GM23338 (cell line): ENCODE data around the gene FLNB. TPM values are rescaled to one million over a fixed set of nuclear protein-coding genes. Genes with fewer than 3 reads are reported as not detected.

Source experiments
- ATAC-seq: fragments of 200-7000 bp; cut with Tn5 transposase; 3 replicates; pipeline ENCODE4 v1.9.1; 2020
- DNase-seq: peaks from one replicate; pipeline ENCODE4 v3.0.0-alpha.2; 2015; ENCODE audit warnings: low spot score
- H2AFZ ChIP-seq: fragments of 200-600 bp; sonication (generic); 2 replicates; pipeline ENCODE4 v1.8.0; 2016; ENCODE audit warnings: antibody characterized with exemption, mild to moderate bottlenecking, moderate library complexity
- H3F3A ChIP-seq: fragments of 200-600 bp; sonication (generic); replicated peaks from 2 replicates; pipeline ENCODE4 v1.8.0; 2017; ENCODE audit warnings: antibody characterized with exemption, mixed run types, low read depth
- H3K27ac ChIP-seq: fragments of 200-600 bp; sonication (generic); 2 replicates; pipeline ENCODE4 v1.6.1; 2016; ENCODE audit warnings: low read depth
- H3K27me3 ChIP-seq: fragments of 200-600 bp; sonication (generic); 2 replicates; pipeline ENCODE4 v1.8.0; 2016; ENCODE audit warnings: mild to moderate bottlenecking, mixed run types, moderate library complexity; ENCODE audit not compliant: insufficient read depth
- H3K36me3 ChIP-seq: fragments of 200-600 bp; sonication (generic); 2 replicates; pipeline ENCODE4 v1.8.0; 2016; ENCODE audit warnings: mild to moderate bottlenecking; ENCODE audit not compliant: insufficient read depth
- H3K4me1 ChIP-seq: fragments of 200-600 bp; sonication (generic); 2 replicates; pipeline ENCODE4 v1.8.0; 2016; ENCODE audit warnings: mild to moderate bottlenecking, moderate library complexity; ENCODE audit not compliant: insufficient read depth
- H3K4me2 ChIP-seq: fragments of 200-600 bp; sonication (generic); 2 replicates; pipeline ENCODE4 v1.7.1; 2017; ENCODE audit warnings: mixed run types
- H3K4me3 ChIP-seq: fragments of 200-600 bp; sonication (generic); 2 replicates; pipeline ENCODE4 v1.6.1; 2016; ENCODE audit warnings: mixed run types
- H3K79me2 ChIP-seq: fragments of 200-600 bp; sonication (generic); replicated peaks from 2 replicates; pipeline ENCODE4 v1.8.0; 2017; ENCODE audit warnings: mild to moderate bottlenecking; ENCODE audit not compliant: insufficient read depth
- H3K9me2 ChIP-seq: fragments of 200-600 bp; sonication (generic); 2 replicates; pipeline ENCODE4 v1.8.0; 2017; ENCODE audit not compliant: insufficient read depth
- H4K20me1 ChIP-seq: fragments of 200-600 bp; sonication (generic); replicated peaks from 2 replicates; pipeline ENCODE4 v1.8.0; 2017; ENCODE audit warnings: mild to moderate bottlenecking; ENCODE audit not compliant: insufficient read depth
- H3K27ac Mint-ChIP-seq: 2 replicates; pipeline ENCODE4 v1.8.0; 2020; ENCODE audit warnings: inconsistent platforms, mild to moderate bottlenecking, moderate library complexity, mixed read lengths
- H3K27me3 Mint-ChIP-seq: 3 replicates; pipeline ENCODE4 v1.8.0; 2022; ENCODE audit warnings: low read depth, mild to moderate bottlenecking, moderate library complexity, mixed read lengths, inconsistent platforms; ENCODE audit not compliant: insufficient read depth, poor library complexity
- H3K36me3 Mint-ChIP-seq: 3 replicates; pipeline ENCODE4 v1.8.0; 2021; ENCODE audit warnings: low read depth, mild to moderate bottlenecking, inconsistent platforms, moderate library complexity, mixed read lengths
- H3K4me1 Mint-ChIP-seq: 3 replicates; pipeline ENCODE4 v1.8.0; 2020; ENCODE audit warnings: mild to moderate bottlenecking, inconsistent platforms, mixed read lengths
- H3K4me3 Mint-ChIP-seq: 3 replicates; pipeline ENCODE4 v1.8.0; 2021; ENCODE audit warnings: moderate library complexity, mild to moderate bottlenecking, inconsistent platforms, mixed read lengths
- H3K9me3 Mint-ChIP-seq: 3 replicates; pipeline ENCODE4 v1.8.0; 2020; ENCODE audit warnings: moderate library complexity, mild to moderate bottlenecking, inconsistent platforms, mixed read lengths
- CREB1 ChIP-seq: fragments of 250-450 bp; sonication (Bioruptor Pico); IDR thresholded peaks from 2 replicates; pipeline ENCODE4 v1.5.0; 2020; ENCODE audit warnings: low read depth, mild to moderate bottlenecking, moderate library complexity
- CTCF ChIP-seq, 2 experiments: fragments of 200-600 bp in 1 of 2; sonication (generic) in 1 of 2; conservative IDR thresholded peaks; 2 replicates each; pipeline versions ENCODE4 v1.5.1 to v1.6.1; 2016 to 2017; ENCODE audit warnings: antibody characterized with exemption in 2 of 2, low read depth in 2 of 2, mild to moderate bottlenecking in 2 of 2, moderate library complexity in 1 of 2
- ETS1 ChIP-seq: IDR thresholded peaks from 2 replicates; pipeline ENCODE4 v1.6.1; 2016; ENCODE audit warnings: antibody characterized with exemption
- EZH2 ChIP-seq: fragments of 200-600 bp; sonication (generic); IDR thresholded peaks from one replicate; pipeline ENCODE4 v1.8.0; 2017; ENCODE audit warnings: antibody characterized with exemption, mild to moderate bottlenecking, low read depth; ENCODE audit not compliant: unreplicated experiment
- EZH2phosphoT487 ChIP-seq: fragments of 200-600 bp; sonication (generic); IDR thresholded peaks from one replicate; pipeline ENCODE4 v1.8.1; 2018; ENCODE audit warnings: antibody characterized with exemption; ENCODE audit not compliant: unreplicated experiment
- JUNB ChIP-seq: IDR thresholded peaks from one replicate; pipeline ENCODE4 v1.6.1; 2016; ENCODE audit warnings: antibody characterized with exemption; ENCODE audit not compliant: unreplicated experiment
- NANOG ChIP-seq: IDR thresholded peaks from 2 replicates; pipeline ENCODE4 v1.6.1; 2016; ENCODE audit warnings: antibody characterized with exemption, borderline replicate concordance
- REST ChIP-seq: IDR thresholded peaks from one replicate; pipeline ENCODE4 v1.6.1; 2018; ENCODE audit warnings: antibody characterized with exemption; ENCODE audit not compliant: unreplicated experiment
- ZNF114 ChIP-seq: fragments of 250-450 bp; sonication (Bioruptor Pico); IDR thresholded peaks from 2 replicates; pipeline ENCODE4 v1.5.0; 2020; ENCODE audit warnings: mild to moderate bottlenecking, moderate library complexity
- ZNF331 ChIP-seq: fragments of 250-450 bp; sonication (Bioruptor Pico); IDR thresholded peaks from 2 replicates; pipeline ENCODE4 v1.5.0; 2020; ENCODE audit warnings: low read depth, mild to moderate bottlenecking, moderate library complexity
- ZNF462 ChIP-seq: fragments of 250-450 bp; sonication (Bioruptor Pico); IDR thresholded peaks from 2 replicates; pipeline ENCODE4 v1.5.0; 2020; ENCODE audit warnings: mild to moderate bottlenecking, moderate library complexity
- polyA plus RNA-seq: library from polyadenylated mRNA; unstranded; fragments of >200 nt; fragmentation: Nextera tagmentation; extraction: Ambion mirVana; gene quantifications from 2 replicates; pipeline ENCODE4 v1.2.1, GENCODE V29; 2016
- total RNA-seq: library from RNA; depleted of rRNA; stranded (reverse); fragments of >200 nt; shearing (Covaris generic); gene quantifications from 2 replicates; pipeline ENCODE4 v1.2.3, GENCODE V29; 2014

FLNB gene
- total and polyA plus RNA-seq, 2 experiments from 2014 or later = 39.7 to 179 TPM

GRCh38 chr3:58071480-58071971 lies 63.3 kb downstream of the FLNB start (continued):
- TF ChIP-seq ZNF462 (CRISPR knock-in tag) = no peak

- H3F3A ChIP-seq = no peaks in the 10 kb centered on the region
- ATAC-seq = no peak
- H3K36me3 ChIP-seq = peaks cover 4% of the 10 kb centered on the region; the same call in 1 of the 2 replicates
- TF ChIP-seq CTCF (conservative IDR thresholded peaks at IDR 0.05; ENCODE audit: low read depth in 2 of 2) (no peak), ZNF331 (CRISPR knock-in tag) (no peak), CREB1 (CRISPR knock-in tag) (no peak), NANOG (no peak), ETS1 (no peak), EZH2phosphoT487 (no peak), EZH2 (no peak), REST (no peak), ZNF114 (no peak), JUNB (no peak)
- Mint-ChIP-seq H3K9me3 (no peaks in the 10 kb centered on the region), H3K27ac (no peak overlapping the region), H3K4me3 (no peak overlapping the region), H3K4me1 (peaks cover 8% of the 10 kb centered on the region; the same call in 2 of the 3 replicates), H3K36me3 (no peaks in the 10 kb centered on the region), H3K27me3 (peaks cover 2% of the 10 kb centered on the region)
- H4K20me1 ChIP-seq = peaks cover 16% of the 10 kb centered on the region
- H2AFZ ChIP-seq = no peak overlapping the region
- 0 out of 2 replicates have a peak, but pooled peaks cover 8% of the 10 kb centered on the region for H3K4me1 ChIP-seq
- H3K27me3 ChIP-seq = no peaks in the 10 kb centered on the region
- H3K27ac ChIP-seq = no peak overlapping the region; the same call in 1 of the 2 replicates
- H3K9me2 ChIP-seq = no peaks in the 10 kb centered on the region
- peaks cover 93% of the 10 kb centered on the region for H3K79me2 ChIP-seq
- no peak overlapping the region for H3K4me2 ChIP-seq
- DNase-seq = no peak
- no peak overlapping the region for H3K4me3 ChIP-seq
Measured at GRCh38 chr3:58072052-58072762, 64.0 kb downstream of the FLNB start.
